CD4-positive, alpha-beta T cell treated with Interleukin-10 for 1 hour (primary cell): ENCODE measurements around the gene SEZ6.

Experiments used
- DNase-seq: peaks from one replicate; pipeline ENCODE4 v3.0.0-alpha.2; 2020

The SEZ6 gene

DNA sequence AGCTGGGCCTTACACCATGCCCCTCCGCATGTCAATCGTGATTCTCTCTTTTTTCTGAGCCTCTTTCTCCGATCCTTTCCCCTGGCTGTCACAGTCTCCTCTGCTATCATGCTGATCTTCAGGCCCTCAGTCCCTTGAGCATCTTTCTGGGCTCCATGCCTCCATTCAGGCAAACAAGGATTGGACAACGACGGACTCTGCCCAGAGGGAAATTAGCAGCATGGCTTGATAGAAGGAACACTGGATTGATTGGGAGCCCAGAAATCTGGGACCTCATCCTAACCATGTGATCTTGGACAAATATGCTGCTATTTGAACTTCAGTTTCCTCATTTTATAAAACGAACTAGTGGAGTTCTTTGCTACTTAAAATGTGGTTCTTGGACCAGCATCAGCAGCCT lies 35.0 kb downstream of the SEZ6 start:
- DNase-seq = no peak

DNA sequence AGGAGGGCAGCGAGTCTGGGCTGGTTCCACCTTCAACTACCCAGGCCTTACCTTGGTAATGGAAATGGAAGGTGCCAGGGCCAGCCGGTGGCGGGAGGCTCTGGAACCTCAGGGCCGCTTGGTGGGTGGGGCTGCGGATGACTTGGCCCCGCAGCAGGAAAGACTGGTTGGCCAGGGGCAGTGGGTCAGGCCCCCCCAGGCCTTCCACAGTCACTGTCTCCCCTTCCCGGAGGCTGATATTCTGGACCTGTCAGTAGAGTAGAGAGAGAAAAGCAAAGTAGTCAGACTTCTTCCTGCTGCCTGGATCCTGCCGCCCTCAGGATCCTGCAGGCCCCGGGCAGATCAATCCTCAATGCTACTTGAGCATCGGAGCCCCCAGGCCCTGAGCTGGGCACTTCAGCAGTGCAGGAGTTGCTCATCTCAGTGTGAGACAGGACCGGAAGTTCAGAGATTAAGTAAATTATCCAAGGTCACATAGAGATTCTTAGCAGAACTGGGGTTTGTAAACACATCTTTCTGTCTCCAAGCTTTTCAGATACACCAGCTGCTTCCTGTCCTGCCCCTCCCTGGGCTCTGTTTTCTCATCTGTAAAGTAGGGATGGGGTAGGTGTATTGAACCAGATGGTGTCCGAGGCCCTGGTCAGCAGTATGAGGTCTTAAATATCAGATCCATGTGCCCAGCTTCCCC lies 36.0 kb downstream of the SEZ6 start:
- no peak for DNase-seq

DNA sequence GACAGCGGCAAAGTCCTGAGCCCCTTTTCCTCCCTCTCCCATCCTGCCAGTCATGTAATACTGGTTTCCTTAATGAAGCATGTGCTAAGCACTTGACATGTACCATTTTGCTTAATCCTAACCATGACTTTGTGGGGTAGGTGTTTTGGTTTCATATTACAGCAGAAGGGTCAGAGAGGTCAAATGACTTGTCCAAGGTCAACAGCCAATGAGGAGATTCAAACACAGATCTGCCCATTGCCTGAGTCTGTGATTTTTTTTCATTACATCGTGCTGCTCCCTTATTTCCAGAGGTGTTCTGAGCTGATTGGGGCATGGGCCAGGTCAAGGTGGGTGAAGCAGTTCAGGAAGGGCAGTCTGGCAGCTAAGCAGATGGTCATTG lies 36.9 kb downstream of the SEZ6 start:
- no peak for DNase-seq

DNA sequence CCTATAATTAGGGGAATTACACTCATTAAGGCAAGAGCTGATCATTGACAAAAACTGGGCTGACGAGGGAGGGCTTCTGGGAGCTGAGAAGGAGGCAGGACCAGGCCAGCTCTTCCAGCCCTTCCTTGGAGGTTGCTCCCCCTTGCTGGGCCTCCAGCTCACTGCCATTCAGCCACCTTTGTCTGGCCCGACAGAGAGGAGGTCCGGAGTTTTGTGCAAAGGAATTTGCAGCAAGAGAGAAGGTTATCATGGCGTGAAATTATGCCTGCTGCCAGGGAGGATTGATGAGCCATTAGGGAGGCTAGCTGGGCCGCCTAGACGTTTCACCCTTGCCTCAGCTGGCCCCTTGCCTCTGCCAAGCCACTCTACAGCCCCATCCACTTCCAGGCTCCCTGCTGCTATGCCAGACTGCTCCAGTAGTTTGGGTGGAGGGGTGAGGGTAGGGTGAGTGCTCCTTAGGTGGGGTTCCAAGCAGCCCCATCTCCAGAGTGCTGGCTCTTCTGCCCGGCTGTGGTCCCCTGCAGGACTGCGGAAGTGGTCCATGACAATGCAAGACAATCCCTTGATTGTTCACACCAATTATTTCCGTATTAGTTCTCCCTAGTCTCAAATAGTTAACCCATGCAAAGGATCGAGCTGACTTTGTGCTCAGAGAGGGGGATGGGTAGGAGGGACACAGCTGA lies 37.5 kb downstream of the SEZ6 start:
- DNase-seq = no peak

DNA sequence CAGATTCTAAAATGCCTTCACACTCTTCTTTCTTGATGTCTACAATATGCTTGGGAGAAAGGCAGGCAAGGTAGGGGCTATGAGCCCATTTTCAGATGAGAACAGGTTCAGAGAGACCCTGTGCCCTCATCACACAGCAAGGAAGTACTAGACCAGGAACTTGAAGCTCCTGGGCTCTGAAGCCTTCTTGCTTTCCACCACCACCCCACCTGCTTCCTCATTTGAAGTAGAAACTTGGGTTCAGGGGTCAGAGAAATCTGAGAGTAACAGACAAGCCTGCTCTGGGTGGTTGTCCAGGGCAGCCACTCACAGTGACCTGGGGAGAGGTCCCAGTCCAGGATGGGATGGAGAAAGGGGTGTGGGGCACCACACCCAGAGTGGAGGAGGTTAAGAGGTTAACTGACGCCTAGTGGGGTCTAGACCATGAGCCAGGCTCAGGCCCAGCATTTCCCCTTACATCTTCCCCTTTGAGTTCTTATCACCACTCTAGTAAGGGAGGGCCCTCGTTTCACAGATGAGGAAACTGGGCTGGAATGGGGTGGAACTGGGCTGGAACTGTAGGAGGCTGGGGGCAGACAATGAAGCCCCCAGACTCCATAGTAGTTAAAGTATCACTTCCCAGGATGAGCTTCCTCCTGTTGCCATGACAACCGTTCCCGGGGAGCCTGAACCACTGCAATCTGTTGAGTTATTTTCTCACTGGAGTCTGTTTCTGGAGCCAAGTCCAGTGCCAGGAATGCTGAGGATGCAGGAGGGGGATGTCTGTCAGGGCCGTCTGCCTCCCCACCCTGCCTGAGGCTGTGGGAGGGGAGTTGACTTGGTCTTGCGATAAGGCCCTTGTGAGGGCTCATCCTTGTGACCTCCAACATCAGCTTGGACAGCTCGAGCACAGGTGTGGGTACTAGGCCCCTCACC lies 38.4 kb downstream of the SEZ6 start:
- DNase-seq = no peak

DNA sequence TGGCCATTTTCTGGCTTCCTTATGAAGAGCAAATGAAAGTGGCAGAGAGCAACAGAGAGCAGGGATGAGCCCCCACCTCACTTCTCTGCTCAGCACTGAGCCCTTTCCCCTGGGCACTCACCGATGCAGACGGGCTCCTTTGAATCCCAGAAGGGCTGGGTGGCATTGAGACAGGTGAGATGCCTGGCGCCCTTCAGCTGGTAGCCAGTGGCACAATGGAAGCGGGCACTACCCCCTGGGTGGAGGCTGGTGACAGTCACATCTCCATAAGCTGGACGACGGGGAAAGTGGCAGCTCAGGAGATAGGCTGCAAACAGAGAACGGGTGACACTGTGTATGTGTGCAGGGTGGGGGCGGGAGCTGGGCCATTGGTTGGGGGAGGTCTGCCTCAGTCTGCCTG lies 42.0 kb downstream of the SEZ6 start:
- DNase-seq = no peak

DNA sequence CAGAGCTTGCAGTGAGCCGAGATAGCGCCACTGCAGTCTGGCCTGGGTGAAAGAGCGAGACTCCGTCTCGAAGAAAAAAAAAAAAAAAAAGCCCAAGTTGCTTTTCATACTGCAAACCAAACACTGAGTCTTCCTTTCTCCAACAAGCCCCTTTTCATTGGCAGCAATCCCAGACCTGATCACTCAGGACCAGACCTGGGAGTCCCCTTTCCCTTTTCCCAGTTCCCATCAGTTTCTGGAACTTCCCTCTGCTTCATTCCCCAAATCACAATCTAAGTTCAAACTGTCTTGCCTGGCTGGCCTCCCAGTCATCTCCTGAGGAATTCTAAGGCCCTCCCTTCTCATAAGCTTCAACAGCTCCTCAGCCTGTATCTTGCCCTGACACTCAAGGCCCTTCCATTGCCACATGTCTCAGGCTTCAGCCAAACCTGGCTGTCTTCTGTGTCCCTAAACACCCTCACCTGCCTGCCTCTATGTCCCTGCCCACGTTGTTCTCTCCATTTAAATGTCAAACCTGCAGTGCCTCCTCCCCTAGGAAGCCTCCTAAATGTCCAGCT lies 42.7 kb downstream of the SEZ6 start:
- DNase-seq = no peak

DNA sequence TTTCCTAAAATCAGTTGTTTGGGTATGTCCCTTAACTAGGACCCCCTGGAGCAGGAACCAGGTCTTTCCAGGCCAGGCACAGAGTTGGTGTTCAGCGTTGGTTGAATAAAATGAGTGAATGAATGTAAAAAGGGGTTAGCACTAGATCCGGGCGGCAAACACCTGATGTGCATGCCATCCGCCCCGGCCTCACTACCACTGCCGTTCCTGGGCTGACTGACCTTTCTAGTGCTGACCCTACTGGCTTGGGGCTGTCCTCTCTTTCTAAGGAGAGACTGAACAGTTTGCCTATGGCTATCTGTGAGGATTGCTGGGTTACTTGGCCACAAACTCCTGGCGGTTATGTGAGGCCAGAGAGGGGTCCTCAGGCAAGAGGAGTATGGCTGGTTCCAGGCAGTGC lies 44.4 kb downstream of the SEZ6 start:
- no peak for DNase-seq

DNA sequence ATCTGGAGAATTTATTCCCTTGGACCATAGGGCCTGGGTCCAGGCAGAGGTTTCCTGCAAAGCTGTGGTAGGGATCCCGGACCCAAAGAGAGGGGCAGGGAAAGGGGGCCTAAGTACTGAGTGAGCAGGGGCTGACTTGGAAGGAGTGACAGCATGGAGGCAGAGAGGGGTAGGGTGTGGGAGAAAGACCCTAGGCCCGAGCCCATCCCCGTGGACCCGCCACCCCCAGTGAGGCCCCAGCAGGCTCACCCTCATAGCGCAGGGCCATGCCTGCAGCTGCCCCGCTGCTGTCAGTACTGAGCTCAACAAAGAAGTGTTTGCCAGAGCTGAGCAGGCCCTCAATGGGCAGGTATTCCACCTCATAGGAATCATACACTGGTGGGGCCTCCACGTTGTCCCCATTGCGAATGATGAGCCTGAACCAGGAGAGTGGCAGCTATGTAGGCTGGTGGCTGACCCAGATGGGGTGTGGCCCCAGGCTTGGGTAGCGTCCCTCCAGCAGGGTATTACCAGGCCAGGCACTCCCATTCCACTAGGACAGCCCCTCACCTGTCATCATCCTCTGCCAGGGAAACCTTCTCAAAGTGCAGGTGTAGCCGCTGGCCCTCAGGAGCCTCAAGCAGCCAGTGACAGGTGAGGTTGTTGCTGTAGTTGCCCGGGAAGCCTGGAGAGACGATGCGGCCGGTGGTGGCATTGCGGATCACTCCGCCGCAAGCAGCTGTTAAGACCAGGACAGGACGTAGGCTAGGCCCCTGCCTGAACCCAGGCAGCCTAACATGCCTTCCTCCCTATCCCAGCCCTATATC lies 45.4 kb downstream of the SEZ6 start:
- DNase-seq = no peak

DNA sequence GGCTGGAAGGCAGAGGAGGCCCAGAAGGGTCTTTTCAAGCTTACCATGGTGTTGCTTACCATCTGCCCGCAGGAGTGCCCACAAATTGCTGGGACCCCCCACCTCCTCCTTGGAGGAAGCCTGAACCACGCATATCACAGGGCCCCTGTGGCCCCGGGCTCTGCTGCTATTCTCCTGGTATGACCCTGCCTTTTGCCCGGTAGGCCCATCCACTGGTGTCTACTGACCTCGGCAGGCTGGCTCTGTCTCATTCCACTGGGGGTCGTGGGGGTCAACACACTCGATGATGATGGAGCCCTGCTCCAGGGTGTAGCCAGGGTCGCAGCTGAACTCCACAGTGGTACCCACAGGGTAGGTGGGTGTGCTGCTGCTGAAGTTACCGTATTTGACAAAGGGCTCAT lies 46.4 kb downstream of the SEZ6 start:
- DNase-seq = no peak

DNA sequence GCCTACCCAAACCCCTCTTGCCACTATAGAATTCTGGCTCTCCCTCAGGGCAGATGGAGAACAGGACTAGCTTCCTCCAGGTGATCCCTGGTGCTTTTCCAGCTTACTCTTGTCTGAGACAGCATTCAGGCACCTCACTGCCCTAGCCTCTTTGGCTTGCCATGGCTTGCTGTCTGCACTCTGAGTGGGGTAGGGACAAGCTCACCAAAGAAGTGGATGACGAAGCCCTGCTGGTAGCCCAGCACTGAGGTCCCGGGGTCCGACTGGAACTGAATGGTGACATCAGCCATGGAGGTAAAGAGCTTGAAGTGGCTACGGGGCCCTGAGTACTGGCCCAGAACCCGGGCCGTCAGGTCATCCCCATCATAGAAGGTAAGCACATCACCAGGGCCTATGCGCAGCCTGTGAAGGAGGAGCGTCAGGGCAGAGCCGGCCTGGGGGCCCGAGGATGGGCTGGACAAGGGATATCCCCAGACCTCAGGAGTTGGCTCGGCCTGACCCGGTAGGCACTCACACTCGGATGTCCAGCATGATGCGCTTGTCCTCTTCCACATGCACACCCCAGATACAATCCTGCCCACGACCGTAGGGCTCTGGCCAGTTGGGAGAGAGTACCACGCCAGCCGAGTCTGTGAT lies 46.9 kb downstream of the SEZ6 start:
- DNase-seq = no peak

DNA sequence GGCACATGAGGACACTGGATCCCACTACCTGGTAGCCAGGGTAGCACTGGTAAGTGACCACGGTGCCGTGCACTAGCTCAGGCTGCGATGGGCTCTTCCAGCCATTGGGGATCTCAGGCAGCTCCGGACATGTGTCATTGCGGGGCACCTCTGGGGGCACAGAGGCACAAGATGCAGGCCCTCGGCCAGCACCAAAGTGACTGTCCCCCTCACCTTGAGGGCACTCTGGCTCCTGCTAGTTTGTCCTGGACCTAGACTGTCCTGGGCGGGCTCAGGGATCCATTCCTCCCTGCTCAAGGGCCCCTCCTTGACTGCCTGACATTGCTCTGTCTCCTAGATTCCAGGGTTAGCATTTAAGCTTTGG lies 47.9 kb downstream of the SEZ6 start:
- no peak for DNase-seq

DNA sequence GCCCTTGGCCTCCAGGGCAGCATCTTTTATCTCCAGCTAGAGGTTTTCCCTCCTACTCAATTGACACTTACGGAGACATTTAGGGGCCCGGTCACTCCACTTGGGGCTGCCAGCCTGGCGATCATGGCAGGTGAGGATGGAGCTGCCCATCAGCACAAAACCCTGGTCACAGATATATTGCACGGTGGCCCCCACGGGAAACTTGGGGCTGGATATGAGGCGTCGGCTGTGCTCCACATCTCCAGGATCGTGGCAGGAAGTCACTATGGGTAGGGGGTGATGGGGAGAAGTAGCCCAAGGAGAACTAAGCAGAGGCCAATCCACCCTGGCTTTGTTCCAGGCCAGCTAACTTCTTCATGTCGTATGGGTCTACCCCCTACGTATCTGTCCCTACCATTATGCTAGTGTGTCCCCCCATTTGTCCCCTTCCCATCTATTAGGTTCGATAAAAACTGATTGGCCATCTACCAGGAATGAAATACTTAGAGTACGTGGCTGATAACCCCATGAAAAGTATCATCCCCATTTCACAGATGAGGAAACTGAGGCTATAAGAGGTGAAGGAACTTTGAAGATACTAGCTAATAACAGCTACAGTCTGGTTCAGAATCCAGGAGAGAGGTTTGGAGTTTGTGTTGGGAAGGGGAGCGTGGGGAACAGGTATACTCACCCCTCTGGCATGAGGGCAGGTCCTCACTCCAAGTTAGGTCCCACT lies 48.4 kb downstream of the SEZ6 start:
- no peak for DNase-seq

DNA sequence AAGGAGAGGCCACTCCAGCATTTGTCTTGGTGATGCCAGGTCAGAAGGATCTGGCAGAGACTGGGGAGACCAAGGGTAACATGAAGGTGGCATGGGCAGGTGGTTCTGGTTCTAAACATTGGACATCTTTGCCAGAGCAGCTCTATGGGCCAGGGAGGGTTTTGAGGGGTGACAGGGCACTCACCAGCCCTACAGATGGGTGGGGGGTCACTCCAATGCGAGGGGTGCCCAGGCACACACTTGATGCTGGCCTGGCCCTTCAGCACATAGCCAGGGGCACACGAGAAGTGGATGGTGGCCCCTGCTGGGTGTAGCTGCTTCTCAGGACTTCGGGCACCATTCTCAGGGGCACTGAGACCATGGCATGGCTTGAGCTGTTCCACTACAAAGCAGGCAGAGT lies 49.0 kb downstream of the SEZ6 start:
- no peak for DNase-seq

DNA sequence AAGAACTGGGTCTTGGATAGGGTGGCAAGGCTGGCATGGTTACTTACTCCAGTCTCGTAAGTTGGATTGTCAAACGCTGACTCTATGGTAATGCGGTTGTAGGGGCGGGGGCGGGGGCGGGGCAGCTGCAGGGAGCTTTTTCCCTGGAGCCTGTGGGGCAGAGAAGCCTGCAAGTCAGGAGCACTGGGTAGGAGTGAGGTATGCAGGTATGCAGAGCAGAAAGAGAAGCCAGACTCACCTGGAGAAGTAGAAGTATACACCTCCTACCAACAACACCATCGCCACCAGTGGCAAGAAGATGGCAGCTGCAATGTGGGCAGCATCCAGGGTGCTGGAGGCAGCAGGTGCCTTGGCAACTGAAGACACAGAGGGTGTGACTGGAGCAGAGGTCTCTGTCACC lies 49.7 kb downstream of the SEZ6 start:
- no peak for DNase-seq

DNA sequence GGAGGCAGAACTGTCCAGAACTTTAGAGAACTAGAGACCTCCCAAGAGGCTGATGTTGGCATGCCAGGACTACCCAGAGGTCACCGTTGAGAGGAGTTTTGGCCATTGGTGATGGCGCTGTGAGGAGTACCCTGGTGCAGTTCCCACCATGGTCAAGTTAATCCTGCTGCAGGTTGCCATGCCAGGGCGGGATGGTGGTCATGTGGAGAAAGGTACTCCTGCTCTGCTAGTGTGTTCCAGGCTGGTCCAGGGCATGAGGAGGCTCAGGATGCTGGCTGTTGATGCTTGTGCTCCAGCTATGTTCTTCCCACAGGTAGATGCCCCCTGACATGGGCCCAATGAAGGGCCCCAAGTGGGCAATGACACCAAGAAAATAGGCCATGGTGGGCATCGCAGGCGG lies 50.4 kb downstream of the SEZ6 start:
- no peak for DNase-seq

DNA sequence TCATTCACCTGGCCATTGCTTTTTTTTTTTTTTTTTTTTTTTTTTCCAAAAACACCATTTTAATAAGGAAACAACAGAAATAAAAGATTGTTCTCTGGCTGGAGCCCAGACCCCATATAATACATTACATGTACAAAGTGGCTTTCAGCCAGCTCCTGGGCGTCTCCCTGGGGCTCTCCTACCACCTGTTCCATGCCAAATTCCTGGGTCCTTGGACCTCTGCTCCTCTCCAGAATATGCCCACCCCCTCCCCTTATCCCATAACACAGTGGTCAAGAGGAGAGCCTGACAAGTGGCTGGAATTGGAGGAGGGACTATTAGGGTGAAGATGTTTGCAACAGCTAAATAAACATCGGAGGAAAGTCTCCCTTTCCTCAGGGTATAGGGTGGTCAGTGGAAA lies 50.9 kb downstream of the SEZ6 start:
- DNase-seq = no peak

DNA sequence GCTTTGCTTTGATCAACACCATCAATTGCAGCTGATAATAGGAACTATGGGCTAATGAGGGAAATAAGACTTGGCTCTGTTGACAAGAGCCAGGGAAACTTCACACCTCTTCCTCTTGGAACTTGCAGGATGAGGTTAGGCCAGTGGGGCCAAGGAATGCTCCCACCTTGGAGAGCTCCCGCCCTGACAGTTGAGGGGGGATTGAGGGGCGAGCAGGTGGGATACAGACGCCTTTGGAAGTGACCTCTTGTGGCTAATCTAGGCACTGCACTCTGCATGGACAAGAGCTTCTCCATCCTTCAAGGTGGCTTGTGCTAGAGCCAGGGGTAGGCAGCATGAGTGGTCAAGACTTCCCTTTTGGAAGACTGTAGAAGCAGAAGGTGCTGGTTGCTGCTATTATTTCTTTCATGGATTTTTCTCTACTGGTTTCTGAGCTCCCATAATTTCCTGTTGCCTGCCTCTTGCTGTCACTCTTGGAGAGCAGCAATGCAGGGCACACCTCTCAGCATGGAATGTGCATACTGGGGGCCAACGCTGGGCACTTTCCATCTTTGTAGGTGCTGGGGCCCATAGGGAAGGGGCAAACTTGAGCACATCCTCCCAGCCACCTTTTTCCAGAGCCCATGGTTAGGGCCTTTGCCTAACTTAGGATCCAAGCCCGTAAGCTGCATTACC lies 52.3 kb downstream of the SEZ6 start:
- DNase-seq = peak; percentile 60

DNA sequence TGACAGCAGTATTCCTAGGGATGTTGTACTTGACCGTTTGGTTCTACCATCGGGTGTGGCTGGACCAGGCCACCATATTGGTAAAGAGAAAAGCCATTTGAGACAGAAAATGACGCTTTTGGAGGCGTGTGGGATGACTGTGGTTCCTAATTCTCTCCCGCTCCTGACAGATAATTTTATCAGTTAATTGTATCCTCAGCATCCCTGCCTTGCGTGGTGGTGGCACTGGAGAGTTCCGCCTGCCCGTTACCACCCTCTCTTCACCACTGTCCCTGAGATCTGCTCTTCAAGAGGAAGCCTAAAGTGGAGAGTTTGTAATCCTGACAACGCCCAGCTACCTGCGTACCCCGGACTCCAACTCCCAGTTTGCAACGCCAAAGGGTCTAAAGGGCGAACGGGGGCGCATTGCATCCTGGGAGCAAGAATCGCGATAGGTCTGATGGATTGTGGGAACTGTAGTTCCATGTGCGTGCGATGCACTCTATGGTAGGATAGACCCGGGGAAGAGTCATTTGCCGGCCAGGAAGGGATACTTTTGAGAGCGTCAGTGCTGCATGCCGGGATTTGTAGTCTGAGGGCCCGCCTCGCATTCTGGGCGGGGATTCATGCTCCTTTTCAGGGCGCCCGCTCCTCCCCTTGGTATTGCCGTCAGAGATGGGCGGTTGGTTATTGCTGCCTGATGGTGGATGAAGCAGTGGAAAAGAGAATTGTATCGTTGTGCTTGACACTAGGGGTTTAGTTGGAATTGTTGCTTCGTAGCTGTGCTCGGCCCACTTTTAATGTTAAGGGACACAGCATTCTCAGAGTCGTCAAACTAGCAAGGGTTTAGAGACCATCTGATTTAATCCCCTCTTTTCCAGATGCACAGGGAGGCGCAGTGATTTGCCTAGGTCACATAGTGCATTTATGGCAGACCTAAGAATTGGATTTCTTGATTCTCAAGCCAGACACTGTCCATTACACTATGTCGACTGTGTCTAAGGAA lies 53.5 kb downstream of the SEZ6 start:
- DNase-seq = peak; percentile 99
